Omental fat pad (tissue), 4 donors: Measurements from ENCODE around the gene CEBPA. TPM values are rescaled to one million over a fixed set of nuclear protein-coding genes. Genes with fewer than 3 reads are reported as not detected.

ENCODE experiments used
- ATAC-seq: fragments of 150-250 bp; one replicate; pipeline ENCODE4 v1.9.1; 2016; ENCODE audit warnings: mild to moderate bottlenecking, moderate library complexity; ENCODE audit not compliant: low FRiP score
- DNase-seq: peaks from one replicate; pipeline ENCODE4 v3.0.0-alpha.2; 2019; ENCODE audit warnings: low spot score
- total RNA-seq, 4 donors: library from RNA; depleted of rRNA; stranded (reverse); fragments of >200 nt; gene quantifications; one replicate each; pipeline ENCODE4 v1.1.0, GENCODE V29; 2016
- TF ChIP-seq, protein P1 (sequence below), 3 donors: fragments of 450-650 bp; IDR thresholded peaks; one replicate each; pipeline ENCODE4 v1.5.1; 2016 to 2017; ENCODE audit warnings: antibody characterized with exemption in 3 of 3, mild to moderate bottlenecking in 3 of 3, moderate library complexity in 2 of 3

CEBPA gene
- total RNA-seq, 4 donors from 2014 or later = 100 to 567 (median 166) TPM

DNA sequence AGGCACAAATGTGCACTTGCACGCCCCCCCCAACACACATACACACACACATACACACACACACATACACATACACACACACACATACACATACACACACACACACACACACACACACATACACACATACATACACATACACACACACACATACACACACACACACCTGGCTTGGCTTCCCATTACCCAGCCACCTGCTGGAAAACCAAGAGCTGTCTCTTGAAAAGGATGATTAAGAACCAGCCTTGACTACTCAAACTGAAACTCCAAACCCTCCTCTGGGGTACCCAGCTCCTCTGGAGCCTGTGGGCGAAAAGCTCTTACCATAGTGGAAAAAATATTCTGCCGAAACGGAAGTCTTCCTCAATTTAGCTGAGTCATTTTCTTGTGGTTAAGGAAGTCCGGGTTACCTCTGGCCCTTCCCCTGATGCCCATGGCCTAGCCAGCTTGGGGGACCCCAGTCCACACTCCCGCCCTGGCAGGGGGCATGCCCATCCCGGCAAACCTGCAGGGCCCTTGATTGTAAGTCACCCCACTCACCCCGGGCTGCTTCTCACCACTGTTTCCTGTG is 21.9 kb downstream of the CEBPA start:
- TF ChIP-seq, protein P1, sequence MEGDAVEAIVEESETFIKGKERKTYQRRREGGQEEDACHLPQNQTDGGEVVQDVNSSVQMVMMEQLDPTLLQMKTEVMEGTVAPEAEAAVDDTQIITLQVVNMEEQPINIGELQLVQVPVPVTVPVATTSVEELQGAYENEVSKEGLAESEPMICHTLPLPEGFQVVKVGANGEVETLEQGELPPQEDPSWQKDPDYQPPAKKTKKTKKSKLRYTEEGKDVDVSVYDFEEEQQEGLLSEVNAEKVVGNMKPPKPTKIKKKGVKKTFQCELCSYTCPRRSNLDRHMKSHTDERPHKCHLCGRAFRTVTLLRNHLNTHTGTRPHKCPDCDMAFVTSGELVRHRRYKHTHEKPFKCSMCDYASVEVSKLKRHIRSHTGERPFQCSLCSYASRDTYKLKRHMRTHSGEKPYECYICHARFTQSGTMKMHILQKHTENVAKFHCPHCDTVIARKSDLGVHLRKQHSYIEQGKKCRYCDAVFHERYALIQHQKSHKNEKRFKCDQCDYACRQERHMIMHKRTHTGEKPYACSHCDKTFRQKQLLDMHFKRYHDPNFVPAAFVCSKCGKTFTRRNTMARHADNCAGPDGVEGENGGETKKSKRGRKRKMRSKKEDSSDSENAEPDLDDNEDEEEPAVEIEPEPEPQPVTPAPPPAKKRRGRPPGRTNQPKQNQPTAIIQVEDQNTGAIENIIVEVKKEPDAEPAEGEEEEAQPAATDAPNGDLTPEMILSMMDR (IDR thresholded peaks at IDR 0.05) = no peak
- ATAC-seq (no peak), DNase-seq (no peak)

- TF ChIP-seq, protein P1 (IDR thresholded peaks at IDR 0.05) = no peak
- no peak for DNase-seq
- ATAC-seq = no peak
Observed at GRCh38 chr19:33279430-33280350, 22.6 kb downstream of the CEBPA start.

DNA sequence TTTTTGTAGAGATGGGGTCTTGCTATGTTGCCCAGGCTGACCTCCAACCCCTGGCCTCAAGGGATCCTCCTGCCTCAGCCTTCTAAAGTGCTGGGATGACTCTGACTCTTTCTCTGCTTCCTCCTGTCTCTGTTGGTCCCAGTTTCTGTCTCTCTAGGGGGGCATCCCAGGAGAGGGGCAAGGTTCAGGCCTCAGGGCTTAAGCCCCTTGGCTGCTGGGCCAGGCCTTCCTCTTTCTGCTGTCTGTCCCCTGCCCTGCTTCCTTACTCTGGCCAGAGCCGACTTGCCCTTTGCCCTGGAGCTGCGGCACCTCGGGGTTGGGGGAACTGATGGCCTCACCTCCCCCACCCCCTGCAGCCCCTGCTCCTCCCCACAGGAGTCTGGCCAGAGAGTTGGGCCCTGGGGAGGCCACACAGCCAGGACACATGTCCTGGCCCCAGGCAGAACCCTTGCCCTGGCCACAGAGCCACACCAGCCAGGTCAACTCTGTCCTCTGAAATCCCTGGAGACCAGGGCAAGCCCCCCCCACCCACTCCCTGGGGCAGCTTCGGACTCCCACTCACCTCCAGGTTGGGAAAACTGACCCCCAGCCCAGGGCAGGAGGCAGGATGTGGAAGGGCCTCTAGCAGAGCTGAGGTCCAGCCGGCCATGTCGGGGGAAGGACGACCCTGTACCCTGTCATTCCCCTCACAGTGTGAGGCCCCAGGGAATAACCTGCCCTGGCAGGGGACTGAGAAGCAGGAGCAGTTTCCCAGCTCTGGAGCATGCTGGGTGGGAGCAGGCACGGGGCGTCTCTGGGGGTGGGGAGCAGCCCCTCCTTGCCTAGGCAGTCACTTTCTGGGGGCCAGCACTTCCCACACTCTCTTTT is 23.7 kb downstream of the CEBPA start:
- TF ChIP-seq, protein P1 (IDR thresholded peaks at IDR 0.05) = no peak
- DNase-seq (no peak), ATAC-seq (no peak)

- DNase-seq = no peak
- TF ChIP-seq, protein P1 (IDR thresholded peaks at IDR 0.05) = no peak
- no peak for ATAC-seq
Observed at GRCh38 chr19:33278023-33278402, 24.3 kb downstream of the CEBPA start.

GRCh38 chr19:33277434-33277833 is 24.9 kb downstream of the CEBPA start:
- ATAC-seq = no peak
- TF ChIP-seq, protein P1 (IDR thresholded peaks at IDR 0.05) = no peak
- no peak for DNase-seq

DNA sequence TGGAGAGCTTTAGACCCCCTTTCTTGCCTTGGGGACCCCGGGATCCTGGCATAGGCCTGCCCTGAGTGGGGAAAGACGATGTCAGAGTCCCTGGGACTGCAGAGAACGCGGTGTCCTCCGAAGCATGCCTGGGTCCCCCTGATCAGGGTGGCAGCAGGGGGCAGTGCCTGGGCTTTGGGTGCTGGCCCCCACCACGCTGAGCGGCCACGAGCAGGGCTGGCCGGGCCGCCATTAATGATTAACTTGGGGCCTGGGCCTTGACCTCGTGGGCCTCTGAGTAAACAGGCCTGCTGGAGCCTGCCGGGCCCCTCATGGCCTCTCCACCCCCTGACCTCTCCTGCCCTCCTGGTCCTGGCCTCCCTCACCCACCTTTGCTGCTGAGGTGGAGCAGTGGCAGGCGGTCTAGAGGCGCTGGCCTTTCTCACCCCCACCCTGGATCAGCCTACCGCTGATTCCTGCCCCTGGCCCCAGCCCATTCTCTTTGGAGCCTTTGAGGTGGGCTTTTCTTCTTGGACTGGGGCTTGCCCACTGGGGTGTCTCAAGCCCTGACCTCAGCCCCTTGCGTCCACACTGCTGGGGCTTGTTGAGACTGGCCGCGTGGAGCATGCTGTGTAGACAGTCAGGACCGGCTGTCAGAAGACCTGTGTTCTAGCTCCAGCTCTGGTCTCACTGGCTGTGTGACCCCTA is 26.3 kb downstream of the CEBPA start:
- TF ChIP-seq, protein P1 (IDR thresholded peaks at IDR 0.05) = no peak
- ATAC-seq = no peak
- DNase-seq = no peak
